NT2/D1 (cell line): ENCODE data around the gene FNDC3B.

ENCODE experiments used
- SUZ12 ChIP-seq: IDR thresholded peaks from 2 replicates; pipeline ENCODE4 v1.6.1; 2011; ENCODE audit not compliant: insufficient read length, insufficient read depth; ENCODE audit errors: extremely low read depth
- ZNF274 ChIP-seq: IDR thresholded peaks from 2 replicates; pipeline ENCODE4 v1.6.1; 2011; ENCODE audit warnings: mild to moderate bottlenecking, low read depth, low read length

DNA sequence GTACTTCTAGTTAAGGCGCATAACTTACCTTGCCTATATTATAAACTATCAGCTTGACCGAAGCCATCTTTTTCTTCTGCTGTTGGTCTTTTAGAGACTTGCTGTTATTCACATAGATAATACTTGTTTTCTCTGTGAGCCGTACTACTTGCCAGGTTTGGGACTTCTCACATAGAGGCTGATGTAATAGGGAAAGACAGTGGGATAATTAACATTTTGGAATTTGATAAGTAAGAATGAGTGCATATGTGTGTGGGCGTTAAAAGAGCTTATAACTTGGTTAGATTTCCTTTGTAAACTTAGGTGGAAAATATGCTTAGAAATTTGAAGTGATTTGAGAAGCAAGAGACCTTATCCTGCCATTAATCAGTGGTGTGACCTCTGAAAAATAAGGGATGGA, 47.8 kb downstream of the FNDC3B start:
- TF ChIP-seq SUZ12 (no peak), ZNF274 (no peak)
